ENCODE data around the gene UNC5A.

- TF ChIP-seq REST (IDR thresholded peaks at IDR 0.05; ENCODE audit: low read depth) (no peak), FOXM1 (IDR thresholded peaks at IDR 0.05; ENCODE audit: borderline replicate concordance, low read depth) (no peak), YY1 (IDR thresholded peaks at IDR 0.05; ENCODE audit: low read depth) (no peak), RAD21 (IDR thresholded peaks at IDR 0.05; ENCODE audit: low read depth) (no peak), CREB1 (IDR thresholded peaks at IDR 0.05; ENCODE audit: low read depth) (no peak), EP300 (IDR thresholded peaks at IDR 0.05; ENCODE audit: borderline replicate concordance) (no peak), TCF12 (IDR thresholded peaks at IDR 0.05; ENCODE audit: low read depth) (no peak), MAX (IDR thresholded peaks at IDR 0.05) (no peak), CEBPB (IDR thresholded peaks at IDR 0.05) (no peak), TAF1 (IDR thresholded peaks at IDR 0.05; ENCODE audit: low read depth) (no peak)
Measured at GRCh38 chr5:176890455-176891330, 80.3 kb downstream of the UNC5A start.

All from Ishikawa (cell line).